ENCODE results near the gene GPC5. TPM values are rescaled to one million over a fixed set of nuclear protein-coding genes. Genes with fewer than 3 reads are reported as not detected.
A peak's percentile ranks its signal among the peaks of the same experiment; 100 is the strongest.

GPC5 gene
- total and polyA plus RNA-seq, 2 of the 13 experiments (the other 11 are each of a cell fraction or from before 2014, with no cell fraction given): 0.02 to 0.07 TPM

DNA sequence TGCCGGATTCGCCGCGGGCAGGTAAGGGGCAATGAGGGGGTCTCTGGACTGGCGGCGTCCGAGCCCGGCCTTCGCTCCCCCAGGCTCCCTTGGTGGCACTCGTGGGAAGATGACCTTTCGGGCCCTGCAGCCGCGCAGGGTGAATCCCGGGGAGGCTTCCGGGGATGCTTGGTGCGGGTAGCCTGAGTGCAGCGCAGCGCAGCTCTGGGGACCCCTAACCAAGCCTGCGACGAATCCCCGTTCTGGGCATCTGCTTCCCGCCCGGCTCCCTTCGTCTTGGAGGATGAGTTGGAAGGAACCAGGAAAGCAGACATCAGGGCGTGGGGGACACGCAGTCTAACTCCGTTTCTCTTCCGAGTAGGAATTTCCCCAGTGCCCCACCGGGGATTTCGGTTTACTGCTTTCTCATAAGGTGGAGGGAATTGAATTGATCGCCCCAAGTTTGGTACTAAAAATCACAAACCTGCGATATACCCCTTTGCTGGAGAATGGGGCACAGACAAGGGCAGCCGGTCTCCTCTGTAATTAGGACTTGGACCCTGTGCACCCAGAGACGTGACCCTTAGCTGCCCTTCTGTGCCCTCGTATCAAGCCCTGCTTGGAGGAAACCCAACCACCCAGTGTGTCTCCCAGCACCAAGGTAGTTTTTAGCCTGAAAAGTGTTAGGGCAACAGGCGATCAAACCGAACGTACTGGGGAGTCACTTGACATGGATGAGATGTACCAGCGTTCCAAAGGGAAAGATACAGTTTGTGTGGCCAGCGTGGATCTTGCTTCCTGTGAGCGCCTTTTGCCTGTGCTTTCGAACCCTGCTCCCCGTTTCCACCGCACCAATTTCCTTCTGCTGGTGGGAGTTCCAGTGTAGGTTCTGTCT is 1.0 kb downstream of the GPC5 start:
- in situ Hi-C loops (cut with HindIII; ENCODE audit: extremely low pct_ligation_motif_present, low pct_unique_long_range_greater_than_20kb): no loop called here
- Histone ChIP-seq H3K27me3 (ENCODE audit: control insufficient read depth in 1 of 2, insufficient read depth in 2 of 2, low read length in 2 of 2) (peaks cover 11 to 38% of the 10 kb centered on the region in 2 experiments), H3K4me1 (ENCODE audit: insufficient read depth, low read length) (0 out of 2 replicates have a peak, but pooled peaks cover 4% of the 10 kb centered on the region), H3K9ac (ENCODE audit: insufficient read depth, low read depth, low read length) (no peak overlapping the region), H3K4me2 (ENCODE audit: low read depth, low read length) (peak overlapping the region; percentile 87), H2AFZ (ENCODE audit: low read length) (no peak overlapping the region), H3K79me2 (ENCODE audit: insufficient read depth, low read length) (no peaks in the 10 kb centered on the region), H3K4me3 (replicated peaks in 1 of 3; ENCODE audit: insufficient read depth in 1 of 3, low read depth in 2 of 3, low read length in 3 of 3) (peak overlapping the region in 2 of 3 experiments; percentile 51 to 72; a peak in 2 of 6 replicates), H4K20me1 (ENCODE audit: insufficient read depth, low read length) (no peaks in the 10 kb centered on the region), H3K36me3 (replicated peaks in 1 of 2; ENCODE audit: control insufficient read depth in 1 of 2, insufficient read depth in 2 of 2, low read length in 2 of 2) (no peaks in the 10 kb centered on the region), H3K27ac (ENCODE audit: extremely low read length, insufficient read depth, low read length) (no peak overlapping the region), H3K9me3 (ENCODE audit: low read length) (no peaks in the 10 kb centered on the region)
- WGBS (ENCODE audit: low lambda C conversion rate): 26% methylated on average over 15 of the region's 44 CpGs
- DNase-seq (ENCODE audit: low spot score) (no peak), ATAC-seq (peak; percentile 37), FAIRE-seq (no peak)
- intact Hi-C loops (cut with micrococcal nuclease; ENCODE audit: unreplicated experiment): no loop called here
- CTCF ChIA-PET (ENCODE audit: low intra/inter-chr PET ratio, low total read pairs): no interaction called here
- no TSS peak for BruUV-seq (replicated peaks)
- POLR2A ChIA-PET: no interaction called here
- TF ChIP-seq, protein P1, sequence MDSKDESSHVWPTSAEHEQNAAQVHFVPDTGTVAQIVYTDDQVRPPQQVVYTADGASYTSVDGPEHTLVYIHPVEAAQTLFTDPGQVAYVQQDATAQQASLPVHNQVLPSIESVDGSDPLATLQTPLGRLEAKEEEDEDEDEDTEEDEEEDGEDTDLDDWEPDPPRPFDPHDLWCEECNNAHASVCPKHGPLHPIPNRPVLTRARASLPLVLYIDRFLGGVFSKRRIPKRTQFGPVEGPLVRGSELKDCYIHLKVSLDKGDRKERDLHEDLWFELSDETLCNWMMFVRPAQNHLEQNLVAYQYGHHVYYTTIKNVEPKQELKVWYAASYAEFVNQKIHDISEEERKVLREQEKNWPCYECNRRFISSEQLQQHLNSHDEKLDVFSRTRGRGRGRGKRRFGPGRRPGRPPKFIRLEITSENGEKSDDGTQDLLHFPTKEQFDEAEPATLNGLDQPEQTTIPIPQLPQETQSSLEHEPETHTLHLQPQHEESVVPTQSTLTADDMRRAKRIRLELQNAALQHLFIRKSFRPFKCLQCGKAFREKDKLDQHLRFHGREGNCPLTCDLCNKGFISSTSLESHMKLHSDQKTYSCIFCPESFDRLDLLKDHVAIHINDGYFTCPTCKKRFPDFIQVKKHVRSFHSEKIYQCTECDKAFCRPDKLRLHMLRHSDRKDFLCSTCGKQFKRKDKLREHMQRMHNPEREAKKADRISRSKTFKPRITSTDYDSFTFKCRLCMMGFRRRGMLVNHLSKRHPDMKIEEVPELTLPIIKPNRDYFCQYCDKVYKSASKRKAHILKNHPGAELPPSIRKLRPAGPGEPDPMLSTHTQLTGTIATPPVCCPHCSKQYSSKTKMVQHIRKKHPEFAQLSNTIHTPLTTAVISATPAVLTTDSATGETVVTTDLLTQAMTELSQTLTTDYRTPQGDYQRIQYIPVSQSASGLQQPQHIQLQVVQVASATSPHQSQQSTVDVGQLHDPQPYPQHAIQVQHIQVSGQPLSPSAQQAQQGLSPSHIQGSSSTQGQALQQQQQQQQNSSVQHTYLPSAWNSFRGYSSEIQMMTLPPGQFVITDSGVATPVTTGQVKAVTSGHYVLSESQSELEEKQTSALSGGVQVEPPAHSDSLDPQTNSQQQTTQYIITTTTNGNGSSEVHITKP (CRISPR knock-in tag; IDR thresholded peaks at IDR 0.05; ENCODE audit: low read depth): no peak
- TF ChIP-seq U2AF1 (optimal IDR thresholded peaks at IDR 0.05; ENCODE audit: low read depth, low read length): no peak
- TF ChIP-seq CCAR2 (optimal IDR thresholded peaks at IDR 0.05; ENCODE audit: low read depth, low read length): no peak
- no peak for TF ChIP-seq MATR3 (CRISPR knock-in tag; IDR thresholded peaks at IDR 0.05)

All from HepG2 (cell line).